ENCODE data around the gene KCNN1. TPM values are rescaled to one million over a fixed set of nuclear protein-coding genes. Genes with fewer than 3 reads are reported as not detected.

KCNN1 gene
- polyA plus RNA-seq, 3 donors: not detected

DNA sequence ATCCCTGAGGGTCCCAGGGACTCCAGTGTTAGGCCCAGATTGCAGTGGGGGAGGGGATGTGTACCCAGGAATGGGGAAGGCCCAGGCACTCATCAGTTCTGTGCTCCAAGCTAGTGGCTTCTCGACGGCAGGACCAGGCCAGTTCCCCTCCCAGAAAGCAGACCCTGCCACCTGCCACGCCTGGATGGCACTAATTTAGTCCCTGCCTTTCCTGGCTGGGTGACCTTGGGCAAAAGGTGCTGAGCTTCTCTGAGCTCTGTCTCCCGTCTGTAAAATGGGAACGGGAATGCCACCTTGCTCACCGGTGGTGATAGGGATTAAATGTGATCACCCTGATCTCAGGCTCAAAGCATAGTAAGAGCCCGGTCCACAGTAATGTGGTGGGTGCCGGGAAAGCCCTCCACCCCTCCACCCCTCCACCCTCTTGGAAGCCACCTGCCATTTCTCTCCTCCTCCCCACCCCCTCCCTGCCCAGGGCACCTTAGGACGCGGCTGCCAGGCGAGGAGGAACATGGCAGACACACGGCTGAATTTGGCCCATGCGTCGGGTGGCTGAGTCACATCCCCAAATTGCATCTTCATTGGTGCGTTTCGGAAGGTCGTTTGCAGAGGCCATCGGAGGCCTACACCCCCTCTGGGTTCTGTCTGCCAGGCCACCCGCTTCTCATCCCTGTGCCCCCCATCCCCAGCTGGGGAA lies 2.3 kb downstream of the KCNN1 start:
- intact Hi-C loops (cut with micrococcal nuclease): no loop called here
- Histone ChIP-seq H3K27me3 (ENCODE audit: control insufficient read depth in 2 of 2, insufficient read depth in 2 of 2, low read length in 2 of 2) (peaks cover 16 to 39% of the 10 kb centered on the region in 2 donors), H4K20me1 (ENCODE audit: insufficient read depth, low read length) (no peaks in the 10 kb centered on the region), H3K9ac (ENCODE audit: insufficient read depth, low read length, poor library complexity, severe bottlenecking) (no peak overlapping the region), H3K4me1 (ENCODE audit: control insufficient read depth in 1 of 2, insufficient read depth in 2 of 2, low read length in 2 of 2) (no peaks in the 10 kb centered on the region), H3K27ac (ENCODE audit: low read depth in 1 of 2, low read length in 2 of 2) (no peak overlapping the region), H3K79me2 (ENCODE audit: insufficient read depth, low read length) (no peaks in the 10 kb centered on the region), H3K9me3 (replicated peaks in 1 of 2; ENCODE audit: control insufficient read depth in 1 of 2, insufficient read depth in 1 of 2, low read length in 2 of 2) (peaks cover 0 to 17% of the 10 kb centered on the region in 2 donors), H2AFZ (ENCODE audit: insufficient read depth, low read depth, low read length, poor library complexity, severe bottlenecking) (no peak overlapping the region), H3K36me3 (replicated peaks in 1 of 2; ENCODE audit: control insufficient read depth in 1 of 2, insufficient read depth in 2 of 2, low read length in 2 of 2) (no peaks in the 10 kb centered on the region), H3K4me2 (replicated peaks; ENCODE audit: extremely low read depth, low read length, poor library complexity, severe bottlenecking) (no peak overlapping the region), H3K4me3 (replicated peaks in 1 of 3; ENCODE audit: low read depth in 2 of 3, low read length in 3 of 3) (no peak overlapping the region)
- H3K27me3 Mint-ChIP-seq (ENCODE audit: low read depth in 3 of 3): peaks cover 38 to 47% (median 40%) of the 10 kb centered on the region in 3 donors
- peak overlapping the region in 1 of 7 donors; percentile 56 for H3K27ac Mint-ChIP-seq
- peaks cover 4% of the 10 kb centered on the region for H3K4me1 Mint-ChIP-seq
- H3K9me3 Mint-ChIP-seq: peaks cover 0 to 17% (median 5%) of the 10 kb centered on the region in 7 donors
- TF ChIP-seq, protein P1, sequence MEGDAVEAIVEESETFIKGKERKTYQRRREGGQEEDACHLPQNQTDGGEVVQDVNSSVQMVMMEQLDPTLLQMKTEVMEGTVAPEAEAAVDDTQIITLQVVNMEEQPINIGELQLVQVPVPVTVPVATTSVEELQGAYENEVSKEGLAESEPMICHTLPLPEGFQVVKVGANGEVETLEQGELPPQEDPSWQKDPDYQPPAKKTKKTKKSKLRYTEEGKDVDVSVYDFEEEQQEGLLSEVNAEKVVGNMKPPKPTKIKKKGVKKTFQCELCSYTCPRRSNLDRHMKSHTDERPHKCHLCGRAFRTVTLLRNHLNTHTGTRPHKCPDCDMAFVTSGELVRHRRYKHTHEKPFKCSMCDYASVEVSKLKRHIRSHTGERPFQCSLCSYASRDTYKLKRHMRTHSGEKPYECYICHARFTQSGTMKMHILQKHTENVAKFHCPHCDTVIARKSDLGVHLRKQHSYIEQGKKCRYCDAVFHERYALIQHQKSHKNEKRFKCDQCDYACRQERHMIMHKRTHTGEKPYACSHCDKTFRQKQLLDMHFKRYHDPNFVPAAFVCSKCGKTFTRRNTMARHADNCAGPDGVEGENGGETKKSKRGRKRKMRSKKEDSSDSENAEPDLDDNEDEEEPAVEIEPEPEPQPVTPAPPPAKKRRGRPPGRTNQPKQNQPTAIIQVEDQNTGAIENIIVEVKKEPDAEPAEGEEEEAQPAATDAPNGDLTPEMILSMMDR (IDR thresholded peaks at IDR 0.05): no peak
- WGBS (ENCODE audit: insufficient coverage): 88% methylated on average over 10 of the region's 19 CpGs
- H3K36me3 Mint-ChIP-seq: peaks cover 2 to 6% of the 10 kb centered on the region in 2 donors
- no peak overlapping the region for H3K4me3 Mint-ChIP-seq
- DNase-seq: no peak

DNA sequence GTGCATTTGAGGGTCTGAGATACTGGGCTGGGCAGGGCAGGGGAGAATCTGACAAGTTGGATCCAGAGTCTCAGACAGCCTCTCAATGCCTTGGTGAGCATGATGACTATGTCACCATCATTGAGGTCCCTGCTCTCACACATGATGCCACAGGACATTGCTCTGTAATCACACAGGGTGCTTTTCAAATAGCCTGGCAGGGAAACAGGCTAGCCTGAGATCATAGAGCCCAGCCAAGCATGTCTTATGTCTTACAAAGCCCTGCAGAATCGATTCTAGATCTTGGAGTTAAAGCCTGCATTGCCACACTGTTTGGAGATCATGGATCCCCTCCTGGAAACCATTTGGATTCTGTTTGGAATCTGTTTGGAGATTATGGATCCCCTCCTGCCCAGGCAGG lies 5.3 kb downstream of the KCNN1 start:
- intact Hi-C loops (cut with micrococcal nuclease): no loop called here
- no peak overlapping the region for H3K4me3 ChIP-seq (replicated peaks in 1 of 3; ENCODE audit: low read depth in 2 of 3, low read length in 3 of 3)
- no peak overlapping the region for H3K9ac ChIP-seq (ENCODE audit: insufficient read depth, low read length, poor library complexity, severe bottlenecking)
- Mint-ChIP-seq H3K27ac (no peak overlapping the region), H3K4me3 (no peak overlapping the region), H3K27me3 (ENCODE audit: low read depth in 3 of 3) (peaks cover 13 to 21% (median 15%) of the 10 kb centered on the region in 3 donors), H3K4me1 (peaks cover 3% of the 10 kb centered on the region), H3K36me3 (peaks cover 2% of the 10 kb centered on the region in 2 donors), H3K9me3 (peaks cover 0 to 4% (median 2%) of the 10 kb centered on the region in 7 donors)
- H3K4me2 ChIP-seq (replicated peaks; ENCODE audit: extremely low read depth, low read length, poor library complexity, severe bottlenecking): no peak overlapping the region
- TF ChIP-seq, protein P1 (IDR thresholded peaks at IDR 0.05): no peak
- no peaks in the 10 kb centered on the region for H3K36me3 ChIP-seq (replicated peaks in 1 of 2; ENCODE audit: control insufficient read depth in 1 of 2, insufficient read depth in 2 of 2, low read length in 2 of 2)
- no CpG with 5 or more reads among the region's 1 CpG for WGBS (ENCODE audit: insufficient coverage)
- peaks cover 5 to 19% of the 10 kb centered on the region in 2 donors for H3K27me3 ChIP-seq (ENCODE audit: control insufficient read depth in 2 of 2, insufficient read depth in 2 of 2, low read length in 2 of 2)
- no peak overlapping the region for H3K27ac ChIP-seq (ENCODE audit: low read depth in 1 of 2, low read length in 2 of 2)
- H4K20me1 ChIP-seq (ENCODE audit: insufficient read depth, low read length): no peaks in the 10 kb centered on the region
- H3K9me3 ChIP-seq (replicated peaks in 1 of 2; ENCODE audit: control insufficient read depth in 1 of 2, insufficient read depth in 1 of 2, low read length in 2 of 2): peaks cover 0 to 5% of the 10 kb centered on the region in 2 donors
- H3K79me2 ChIP-seq (ENCODE audit: insufficient read depth, low read length): no peaks in the 10 kb centered on the region
- H2AFZ ChIP-seq (ENCODE audit: insufficient read depth, low read depth, low read length, poor library complexity, severe bottlenecking): no peak overlapping the region
- DNase-seq: no peak
- H3K4me1 ChIP-seq (ENCODE audit: control insufficient read depth in 1 of 2, insufficient read depth in 2 of 2, low read length in 2 of 2): no peaks in the 10 kb centered on the region

All from CD14-positive monocyte (primary cell).